HepG2 (cell line): ENCODE results near the gene LRGUK. TPM values are rescaled to one million over a fixed set of nuclear protein-coding genes. Genes with fewer than 3 reads are reported as not detected.

Source experiments
- ATAC-seq: fragments of 200-7000 bp; cut with Tn5 transposase; 3 replicates; pipeline ENCODE4 v1.9.1; 2020; ENCODE audit warnings: mild to moderate bottlenecking, moderate library complexity
- BruUV-seq: library from RNA; stranded (reverse); fragments of 400-500 nt; replicated peaks from 2 replicates; lab custom pipeline; 2021; lab: Mats Ljungman, UMichigan
- CTCF ChIA-PET: fragments of 300-600 bp; formaldehyde crosslinking; extraction: SDS; loops from one replicate; lab custom pipeline; 2021; ENCODE audit warnings: low total read pairs, inconsistent platforms, low intra/inter-chr PET ratio; lab: Yijun Ruan, JAX
- POLR2A ChIA-PET: fragments of 350-600 bp; sonication (Branson Sonifier 250); formaldehyde crosslinking; loops from one replicate; lab custom pipeline; 2020; ENCODE audit warnings: antibody characterized with exemption, inconsistent platforms; lab: Yijun Ruan, JAX
- DNase-seq: peaks from one replicate; pipeline ENCODE4 v3.0.0-alpha.2; 2015; ENCODE audit warnings: low spot score
- FAIRE-seq: peaks from 3 replicates; lab custom pipeline; 2011; peaks lifted over from hg19 to GRCh38; lab: Jason Lieb, UNC
- H2AFZ ChIP-seq: one replicate; pipeline ENCODE4 v1.6.1; 2011; ENCODE audit warnings: low read length, inconsistent platforms
- H3K27ac ChIP-seq: fragments of 300-600 bp; 3 replicates; pipeline ENCODE4 v1.8.0; 2011; ENCODE audit warnings: mixed run types, mild to moderate bottlenecking, mixed read lengths, low read length, inconsistent platforms; ENCODE audit not compliant: insufficient read depth; ENCODE audit errors: extremely low read length
- H3K27me3 ChIP-seq, 2 experiments: fragments of 200-600 bp in 1 of 2; 2 replicates in 1 of 2; 3 replicates in 1 of 2; pipeline versions ENCODE4 v1.6.0 to v1.8.0; 2011; ENCODE audit warnings: low read length in 2 of 2, mild to moderate bottlenecking in 2 of 2, moderate library complexity in 2 of 2, inconsistent platforms in 1 of 2; ENCODE audit not compliant: insufficient read depth in 2 of 2, control insufficient read depth in 1 of 2
- H3K36me3 ChIP-seq, 2 experiments: fragments of 200-600 bp in 1 of 2; replicated peaks in 1 of 2; 2 replicates in 1 of 2; 3 replicates in 1 of 2; pipeline versions ENCODE4 v1.5.1 to v1.8.0; 2011; ENCODE audit warnings: low read length in 2 of 2, inconsistent platforms in 1 of 2; ENCODE audit not compliant: insufficient read depth in 2 of 2, control insufficient read depth in 1 of 2
- H3K4me1 ChIP-seq: 2 replicates; pipeline ENCODE4 v1.5.1; 2012; ENCODE audit warnings: low read length, inconsistent platforms; ENCODE audit not compliant: insufficient read depth
- H3K4me2 ChIP-seq: 2 replicates; pipeline ENCODE4 v1.6.0; 2011; ENCODE audit warnings: low read depth, low read length, inconsistent platforms
- H3K4me3 ChIP-seq, 3 experiments: fragments of 200-600 bp in 1 of 3; sonication (generic), shearing (Covaris generic) in 1 of 3; replicated peaks in 1 of 3; 2 replicates each; pipeline ENCODE4 v1.5.1; 2011 to 2016; ENCODE audit warnings: low read length in 3 of 3, inconsistent platforms in 2 of 3, low read depth in 2 of 3, mild to moderate bottlenecking in 2 of 3, control low read depth in 1 of 3, mixed read lengths in 1 of 3; ENCODE audit not compliant: insufficient read depth in 1 of 3
- H3K79me2 ChIP-seq: one replicate; pipeline ENCODE4 v1.6.1; 2011; ENCODE audit warnings: low read length, inconsistent platforms; ENCODE audit not compliant: insufficient read depth
- H3K9ac ChIP-seq: 2 replicates; pipeline ENCODE4 v1.6.0; 2011; ENCODE audit warnings: mild to moderate bottlenecking, low read depth, low read length, inconsistent platforms; ENCODE audit not compliant: insufficient read depth
- H3K9me3 ChIP-seq: 2 replicates; pipeline ENCODE4 v1.5.1; 2012; ENCODE audit warnings: mild to moderate bottlenecking, low read length
- H4K20me1 ChIP-seq: 2 replicates; pipeline ENCODE4 v1.6.0; 2011; ENCODE audit warnings: inconsistent platforms, mild to moderate bottlenecking, low read length, moderate library complexity; ENCODE audit not compliant: insufficient read depth
- ADNP ChIP-seq: sonication (generic); formaldehyde crosslinking; IDR thresholded peaks from 2 replicates; pipeline ENCODE4 v1.4.0; 2020; ENCODE audit warnings: missing genetic modification reagents
- DNMT1 ChIP-seq: sonication (generic); formaldehyde crosslinking; IDR thresholded peaks from 2 replicates; pipeline ENCODE4 v1.5.1; 2020; ENCODE audit warnings: mild to moderate bottlenecking, missing genetic modification reagents
- DR1 ChIP-seq: sonication (generic); formaldehyde crosslinking; IDR thresholded peaks from 2 replicates; pipeline ENCODE4 v1.8.0; 2021; ENCODE audit warnings: mild to moderate bottlenecking, missing genetic modification reagents, inconsistent platforms
- EHMT2 ChIP-seq: fragments of 200-600 bp; sonication (generic); IDR thresholded peaks from 2 replicates; pipeline ENCODE4 v1.7.0; 2017; ENCODE audit warnings: antibody characterized with exemption, low read depth, low read length, borderline replicate concordance
- MAZ ChIP-seq, 2 experiments: sonication (generic) in 1 of 2; formaldehyde crosslinking in 1 of 2; IDR thresholded peaks; 2 replicates each; pipeline versions ENCODE4 v1.5.0 to v1.6.1; 2012 to 2020; ENCODE audit warnings: low read depth in 2 of 2, mild to moderate bottlenecking in 2 of 2, borderline replicate concordance in 1 of 2, improper control_type of control experiment in 1 of 2, low read length in 1 of 2, missing genetic modification reagents in 1 of 2, moderate library complexity in 1 of 2
- SRSF4 ChIP-seq: fragments of 200-400 bp; formaldehyde crosslinking; IDR thresholded peaks from one replicate; pipeline ENCODE4 v1.6.1; 2018; ENCODE audit warnings: mild to moderate bottlenecking, low read depth, low read length, moderate library complexity; ENCODE audit not compliant: poor library complexity, severe bottlenecking
- SUZ12 ChIP-seq: fragments of 150-350 bp; IDR thresholded peaks from 2 replicates; pipeline ENCODE4 v1.6.1; 2014; ENCODE audit warnings: low read depth, low read length
- ZNF251 ChIP-seq: sonication (generic); formaldehyde crosslinking; IDR thresholded peaks from 2 replicates; pipeline ENCODE4 v1.9.0; 2021; ENCODE audit warnings: mild to moderate bottlenecking, missing genetic modification reagents
- ZNF34 ChIP-seq: sonication (generic); formaldehyde crosslinking; IDR thresholded peaks from 2 replicates; pipeline ENCODE4 v1.4.0; 2020; ENCODE audit warnings: mild to moderate bottlenecking, missing genetic modification reagents, borderline replicate concordance
- ZNF672 ChIP-seq: sonication (generic); formaldehyde crosslinking; IDR thresholded peaks from 2 replicates; pipeline ENCODE4 v1.8.1; 2022; ENCODE audit warnings: missing genetic modification reagents
- ZNF720 ChIP-seq: sonication (generic); formaldehyde crosslinking; IDR thresholded peaks from 2 replicates; pipeline ENCODE4 v1.4.0; 2020; ENCODE audit warnings: missing genetic modification reagents
- ZNF724P ChIP-seq: sonication (generic); formaldehyde crosslinking; IDR thresholded peaks from 2 replicates; pipeline ENCODE4 v1.8.0; 2022; ENCODE audit warnings: missing genetic modification reagents, borderline replicate concordance
- ZNF780A ChIP-seq: sonication (generic); formaldehyde crosslinking; IDR thresholded peaks from 2 replicates; pipeline ENCODE4 v1.8.0; 2022; ENCODE audit warnings: mild to moderate bottlenecking, missing genetic modification reagents, moderate library complexity
- ZSCAN29 ChIP-seq: sonication (generic); formaldehyde crosslinking; conservative IDR thresholded peaks from 2 replicates; pipeline ENCODE4 v1.4.0; 2020; ENCODE audit warnings: mild to moderate bottlenecking, missing genetic modification reagents
- WGBS: methylation state at CpG from one replicate; pipeline ENCODE4 v1.1.6; 2017; ENCODE audit warnings: low lambda C conversion rate; 5-methylcytosine and 5-hydroxymethylcytosine counted together
- in situ Hi-C: cut with HindIII; loops from 2 replicates; pipeline ENCODE4 v1.10.0; 2017; ENCODE audit warnings: low pct_unique_long_range_greater_than_20kb; ENCODE audit not compliant: extremely low pct_ligation_motif_present
- intact Hi-C: fragments of 100-400 bp; cut with micrococcal nuclease; formaldehyde crosslinking; loops from one replicate; pipeline ENCODE4 v1.10.0; 2022; ENCODE audit not compliant: unreplicated experiment
- polyA plus RNA-seq, 8 experiments: library from polyadenylated mRNA; depleted of rRNA in 3 of 8; stranded (reverse) in 7 of 8; unstranded in 1 of 8; fragments of >200 nt; fragmentation: Illumina TruSeq in 4 of 8; extraction: Trizol in 4 of 8; gene quantifications; 2 replicates each; pipeline versions ENCODE4 v1.2.1 to v1.2.3, GENCODE V29; 2011 to 2016; ENCODE audit warnings: low read depth in 4 of 8, missing spikeins in 1 of 8, mixed read lengths in 1 of 8; ENCODE audit not compliant: insufficient read depth in 1 of 8
- total RNA-seq, 5 experiments: library from RNA; depleted of rRNA; stranded (reverse); fragments of >200 nt; fragmentation: Illumina TruSeq; extraction: Trizol; gene quantifications; 2 replicates each; pipeline ENCODE4 v1.2.3, GENCODE V29; 2016; ENCODE audit warnings: low read depth in 1 of 5
- TF ChIP-seq, protein P1 (sequence below): IDR thresholded peaks from 2 replicates; pipeline ENCODE4 v1.6.1; 2016; ENCODE audit warnings: low read depth, borderline replicate concordance

The LRGUK gene
- total and polyA plus RNA-seq, 2 of the 13 experiments (the other 11 are each of a cell fraction or from before 2014, with no cell fraction given), result 0.18 to 0.20 TPM

DNA sequence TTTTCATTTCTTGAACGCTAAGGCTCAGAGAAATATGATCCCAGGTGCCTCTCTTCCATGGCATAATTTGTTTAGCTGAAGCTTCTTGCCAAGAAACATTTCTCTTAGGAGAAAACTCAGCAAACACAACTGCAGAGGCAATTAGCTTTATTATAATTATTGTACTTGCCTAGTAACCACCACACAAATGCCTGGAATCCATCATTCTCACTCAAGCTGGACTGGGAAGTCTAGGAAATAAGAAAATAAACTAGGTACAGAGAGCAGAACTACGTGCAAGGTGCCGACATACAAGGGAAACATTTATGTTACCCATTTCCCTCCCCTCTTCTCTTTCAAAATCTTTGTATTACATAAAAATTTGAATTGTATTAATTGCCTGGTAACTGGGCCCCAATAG is 174.5 kb downstream of the LRGUK start:
- H3K27me3 ChIP-seq, result no peaks in the 10 kb centered on the region
- no peak for DNase-seq
- WGBS, result 95% methylated on average over 3 of the region's 3 CpGs
- no peaks in the 10 kb centered on the region for H4K20me1 ChIP-seq
- H3K9me3 ChIP-seq, result no peaks in the 10 kb centered on the region
- ChIA-PET CTCF (no interaction called here), POLR2A (no interaction called here)
- in situ Hi-C loops (no loop called here), intact Hi-C loops (no loop called here)
- peaks cover 7 to 51% of the 10 kb centered on the region in 2 experiments; a peak in 4 of 5 replicates for H3K36me3 ChIP-seq
- BruUV-seq, result no TSS peak
- TF ChIP-seq SUZ12, result no peak
- no peak for TF ChIP-seq SRSF4
- TF ChIP-seq MAZ (IDR thresholded peaks at IDR 0.05; ENCODE audit: borderline replicate concordance, low read depth, low read length), result no peak
- no peak for TF ChIP-seq MAZ (CRISPR knock-in tag; IDR thresholded peaks at IDR 0.05; ENCODE audit: low read depth)
- no peak for TF ChIP-seq DNMT1 (CRISPR knock-in tag)
- no peak for TF ChIP-seq ZNF34
- TF ChIP-seq ZNF672 (CRISPR knock-in tag), result no peak
- no peak for TF ChIP-seq ZNF251 (CRISPR knock-in tag)
- no peak for TF ChIP-seq EHMT2
- TF ChIP-seq DR1 (CRISPR knock-in tag), result no peak
- no peak for TF ChIP-seq ADNP (CRISPR knock-in tag)
- TF ChIP-seq ZSCAN29, result no peak
- no peak for TF ChIP-seq ZNF780A
- no peak for TF ChIP-seq ZNF720 (CRISPR knock-in tag)
- TF ChIP-seq, protein P1, sequence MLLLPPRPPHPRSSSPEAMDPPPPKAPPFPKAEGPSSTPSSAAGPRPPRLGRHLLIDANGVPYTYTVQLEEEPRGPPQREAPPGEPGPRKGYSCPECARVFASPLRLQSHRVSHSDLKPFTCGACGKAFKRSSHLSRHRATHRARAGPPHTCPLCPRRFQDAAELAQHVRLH (CRISPR knock-in tag), result no peak
- TF ChIP-seq ZNF724P (CRISPR knock-in tag), result no peak
- H3K4me2 ChIP-seq, result no peak overlapping the region
- H3K27ac ChIP-seq, result no peak overlapping the region
- no peak overlapping the region for H3K9ac ChIP-seq
- no peak overlapping the region for H3K4me3 ChIP-seq
- no peak for ATAC-seq
- FAIRE-seq, result no peak
- no peaks in the 10 kb centered on the region for H3K4me1 ChIP-seq
- no peaks in the 10 kb centered on the region for H3K79me2 ChIP-seq
- H2AFZ ChIP-seq, result no peak overlapping the region
